Activated naive CD4-positive, alpha-beta T cell (primary cell): Measurements from ENCODE around the gene ITPR2.
"Not testable (repeated sequence)": the region's sequence is repeated elsewhere in the genome, so short reads cannot be mapped to it uniquely, and the experiment has no call there.

ENCODE experiments used
- DNase-seq, 4 experiments: peaks; one replicate each; lab custom pipeline; 2025; lab: John Stamatoyannopoulos, UW

The ITPR2 gene

GRCh38 chr12:26557326-26557725 is 275.7 kb downstream of the ITPR2 start:
- DNase-seq, result no peak

- no peak for DNase-seq
Measured at GRCh38 chr12:26556916-26557315, 276.1 kb downstream of the ITPR2 start.

- DNase-seq, result no peak
Measured at GRCh38 chr12:26555139-26555538, 277.9 kb downstream of the ITPR2 start.

GRCh38 chr12:26554332-26554731 is 278.7 kb downstream of the ITPR2 start:
- no peak for DNase-seq

- no peak for DNase-seq
Measured at GRCh38 chr12:26551385-26551784, 281.6 kb downstream of the ITPR2 start.

GRCh38 chr12:26548227-26548626 is 284.8 kb downstream of the ITPR2 start:
- no peak for DNase-seq

GRCh38 chr12:26546535-26547314 is 286.3 kb downstream of the ITPR2 start:
- DNase-seq, result no peak

GRCh38 chr12:26539131-26539530 is 293.9 kb downstream of the ITPR2 start:
- DNase-seq, result no peak

GRCh38 chr12:26537651-26538050 is 295.3 kb downstream of the ITPR2 start:
- DNase-seq, result no peak

- DNase-seq, result no peak
Measured at GRCh38 chr12:26537126-26537525, 295.9 kb downstream of the ITPR2 start.

- no peak for DNase-seq
Measured at GRCh38 chr12:26535826-26536225, 297.2 kb downstream of the ITPR2 start.

GRCh38 chr12:26534071-26534470 is 298.9 kb downstream of the ITPR2 start:
- no peak for DNase-seq

GRCh38 chr12:26533211-26533610 is 299.8 kb downstream of the ITPR2 start:
- DNase-seq, result no peak

- no peak for DNase-seq
Measured at GRCh38 chr12:26530461-26530860, 302.5 kb downstream of the ITPR2 start.

GRCh38 chr12:26528943-26529342 is 304.1 kb downstream of the ITPR2 start:
- DNase-seq, result no peak

- DNase-seq, result no peak
Measured at GRCh38 chr12:26527682-26528081, 305.3 kb downstream of the ITPR2 start.

- no peak for DNase-seq
Measured at GRCh38 chr12:26524862-26525465, 308.0 kb downstream of the ITPR2 start.

- DNase-seq, result no peak
Measured at GRCh38 chr12:26523708-26524150, 309.3 kb downstream of the ITPR2 start.

- DNase-seq, result no peak
Measured at GRCh38 chr12:26520869-26521268, 312.1 kb downstream of the ITPR2 start.

- no peak for DNase-seq
Measured at GRCh38 chr12:26520109-26520508, 312.9 kb downstream of the ITPR2 start.

- DNase-seq, result no peak
Measured at GRCh38 chr12:26519462-26519861, 313.5 kb downstream of the ITPR2 start.

- not testable (repeated sequence) for DNase-seq
Measured at GRCh38 chr12:26517320-26517719, 315.7 kb downstream of the ITPR2 start.

- DNase-seq, result no peak
Measured at GRCh38 chr12:26514364-26514763, 318.6 kb downstream of the ITPR2 start.
